HL-60 (cell line): ENCODE data around the gene AAK1.

Experiments
- DNase-seq, 2 experiments: peaks; one replicate each; pipeline ENCODE4 v3.0.0-alpha.2; 2010 to 2020; ENCODE audit warnings: low read depth in 1 of 2, low spot score in 1 of 2
- H3K27ac ChIP-seq: fragments of 250-450 bp; sonication (Bioruptor Pico); replicated peaks from 2 replicates; pipeline ENCODE4 v1.5.1; 2020; ENCODE audit warnings: mild to moderate bottlenecking, moderate library complexity
- H3K27me3 ChIP-seq: fragments of 250-450 bp; sonication (Bioruptor Pico); 2 replicates; pipeline ENCODE4 v1.5.1; 2021; ENCODE audit warnings: mild to moderate bottlenecking, moderate library complexity; ENCODE audit not compliant: insufficient read depth, poor library complexity, severe bottlenecking
- H3K4me3 ChIP-seq: replicated peaks from 2 replicates; pipeline ENCODE4 v1.5.1; 2011; ENCODE audit warnings: mild to moderate bottlenecking, control low read depth, low read length; ENCODE audit not compliant: insufficient read depth
- GABPA ChIP-seq: IDR thresholded peaks from 2 replicates; pipeline ENCODE4 v1.6.1; 2012; ENCODE audit warnings: low read depth
- POLR2AphosphoS5 ChIP-seq: IDR thresholded peaks from 2 replicates; pipeline ENCODE4 v1.6.1; 2012; ENCODE audit warnings: low read depth
- SPI1 ChIP-seq: IDR thresholded peaks from 2 replicates; pipeline ENCODE4 v1.6.1; 2012; ENCODE audit warnings: low read depth, mild to moderate bottlenecking, borderline replicate concordance
- TF ChIP-seq, protein P1 (sequence below): IDR thresholded peaks from 2 replicates; pipeline ENCODE4 v1.6.1; 2012; ENCODE audit warnings: low read depth; ENCODE audit not compliant: insufficient replicate concordance
- TF ChIP-seq, protein P2 (sequence below): IDR thresholded peaks from one replicate; pipeline ENCODE4 v1.5.1; 2011; ENCODE audit warnings: low read length, control low read depth, inconsistent platforms; ENCODE audit not compliant: insufficient read depth

AAK1 gene

DNA sequence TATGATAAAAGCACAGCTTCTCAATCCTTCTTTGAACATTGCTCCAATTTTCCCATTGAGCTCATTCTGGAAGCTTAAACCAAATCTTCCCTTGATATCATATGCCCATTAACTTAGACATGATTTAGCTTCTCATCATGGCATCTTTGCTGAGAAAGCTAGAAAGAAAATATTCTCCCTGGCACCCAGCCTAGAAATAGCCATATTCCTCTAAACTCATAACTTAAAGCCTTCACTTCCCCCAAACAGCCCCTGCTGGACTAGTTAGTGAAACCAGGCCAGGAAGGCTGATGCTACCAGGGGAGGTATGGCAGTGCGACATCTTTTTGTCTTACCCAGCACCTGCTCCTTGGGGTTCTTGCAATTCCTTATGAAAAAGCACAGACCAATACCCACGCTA, 4.3 kb downstream of the AAK1 start:
- DNase-seq = no peak
- Histone ChIP-seq H3K27me3 (no peaks in the 10 kb centered on the region), H3K4me3 (no peak overlapping the region), H3K27ac (no peak overlapping the region)
- TF ChIP-seq, protein P1, sequence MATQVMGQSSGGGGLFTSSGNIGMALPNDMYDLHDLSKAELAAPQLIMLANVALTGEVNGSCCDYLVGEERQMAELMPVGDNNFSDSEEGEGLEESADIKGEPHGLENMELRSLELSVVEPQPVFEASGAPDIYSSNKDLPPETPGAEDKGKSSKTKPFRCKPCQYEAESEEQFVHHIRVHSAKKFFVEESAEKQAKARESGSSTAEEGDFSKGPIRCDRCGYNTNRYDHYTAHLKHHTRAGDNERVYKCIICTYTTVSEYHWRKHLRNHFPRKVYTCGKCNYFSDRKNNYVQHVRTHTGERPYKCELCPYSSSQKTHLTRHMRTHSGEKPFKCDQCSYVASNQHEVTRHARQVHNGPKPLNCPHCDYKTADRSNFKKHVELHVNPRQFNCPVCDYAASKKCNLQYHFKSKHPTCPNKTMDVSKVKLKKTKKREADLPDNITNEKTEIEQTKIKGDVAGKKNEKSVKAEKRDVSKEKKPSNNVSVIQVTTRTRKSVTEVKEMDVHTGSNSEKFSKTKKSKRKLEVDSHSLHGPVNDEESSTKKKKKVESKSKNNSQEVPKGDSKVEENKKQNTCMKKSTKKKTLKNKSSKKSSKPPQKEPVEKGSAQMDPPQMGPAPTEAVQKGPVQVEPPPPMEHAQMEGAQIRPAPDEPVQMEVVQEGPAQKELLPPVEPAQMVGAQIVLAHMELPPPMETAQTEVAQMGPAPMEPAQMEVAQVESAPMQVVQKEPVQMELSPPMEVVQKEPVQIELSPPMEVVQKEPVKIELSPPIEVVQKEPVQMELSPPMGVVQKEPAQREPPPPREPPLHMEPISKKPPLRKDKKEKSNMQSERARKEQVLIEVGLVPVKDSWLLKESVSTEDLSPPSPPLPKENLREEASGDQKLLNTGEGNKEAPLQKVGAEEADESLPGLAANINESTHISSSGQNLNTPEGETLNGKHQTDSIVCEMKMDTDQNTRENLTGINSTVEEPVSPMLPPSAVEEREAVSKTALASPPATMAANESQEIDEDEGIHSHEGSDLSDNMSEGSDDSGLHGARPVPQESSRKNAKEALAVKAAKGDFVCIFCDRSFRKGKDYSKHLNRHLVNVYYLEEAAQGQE = no peak
- TF ChIP-seq SPI1 (no peak), GABPA (no peak), POLR2AphosphoS5 (no peak)
- TF ChIP-seq, protein P2, sequence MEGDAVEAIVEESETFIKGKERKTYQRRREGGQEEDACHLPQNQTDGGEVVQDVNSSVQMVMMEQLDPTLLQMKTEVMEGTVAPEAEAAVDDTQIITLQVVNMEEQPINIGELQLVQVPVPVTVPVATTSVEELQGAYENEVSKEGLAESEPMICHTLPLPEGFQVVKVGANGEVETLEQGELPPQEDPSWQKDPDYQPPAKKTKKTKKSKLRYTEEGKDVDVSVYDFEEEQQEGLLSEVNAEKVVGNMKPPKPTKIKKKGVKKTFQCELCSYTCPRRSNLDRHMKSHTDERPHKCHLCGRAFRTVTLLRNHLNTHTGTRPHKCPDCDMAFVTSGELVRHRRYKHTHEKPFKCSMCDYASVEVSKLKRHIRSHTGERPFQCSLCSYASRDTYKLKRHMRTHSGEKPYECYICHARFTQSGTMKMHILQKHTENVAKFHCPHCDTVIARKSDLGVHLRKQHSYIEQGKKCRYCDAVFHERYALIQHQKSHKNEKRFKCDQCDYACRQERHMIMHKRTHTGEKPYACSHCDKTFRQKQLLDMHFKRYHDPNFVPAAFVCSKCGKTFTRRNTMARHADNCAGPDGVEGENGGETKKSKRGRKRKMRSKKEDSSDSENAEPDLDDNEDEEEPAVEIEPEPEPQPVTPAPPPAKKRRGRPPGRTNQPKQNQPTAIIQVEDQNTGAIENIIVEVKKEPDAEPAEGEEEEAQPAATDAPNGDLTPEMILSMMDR = no peak

DNA sequence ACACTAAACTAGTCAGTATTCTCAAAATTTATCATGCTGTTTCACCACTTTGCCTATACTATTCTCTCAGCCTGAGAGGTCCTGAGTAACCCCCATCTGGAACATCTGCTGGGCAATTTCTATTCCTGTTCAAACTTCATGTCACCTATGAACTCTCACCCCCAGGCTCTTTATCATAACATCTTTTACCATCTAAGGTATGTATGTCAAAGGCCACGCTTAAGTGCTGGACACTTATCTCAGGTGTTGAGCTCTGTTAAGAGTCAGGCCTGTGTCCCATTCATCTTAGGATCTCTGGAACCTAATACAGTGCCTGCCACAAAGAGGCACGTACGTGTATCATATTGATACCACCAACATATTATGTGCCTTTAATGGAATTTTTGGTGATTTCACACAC, 4.9 kb downstream of the AAK1 start:
- Histone ChIP-seq H3K27ac (no peak overlapping the region), H3K4me3 (no peak overlapping the region), H3K27me3 (no peaks in the 10 kb centered on the region)
- TF ChIP-seq, protein P2 = no peak
- TF ChIP-seq GABPA (no peak), SPI1 (no peak), POLR2AphosphoS5 (no peak)
- TF ChIP-seq, protein P1 = no peak
- no peak for DNase-seq

DNA sequence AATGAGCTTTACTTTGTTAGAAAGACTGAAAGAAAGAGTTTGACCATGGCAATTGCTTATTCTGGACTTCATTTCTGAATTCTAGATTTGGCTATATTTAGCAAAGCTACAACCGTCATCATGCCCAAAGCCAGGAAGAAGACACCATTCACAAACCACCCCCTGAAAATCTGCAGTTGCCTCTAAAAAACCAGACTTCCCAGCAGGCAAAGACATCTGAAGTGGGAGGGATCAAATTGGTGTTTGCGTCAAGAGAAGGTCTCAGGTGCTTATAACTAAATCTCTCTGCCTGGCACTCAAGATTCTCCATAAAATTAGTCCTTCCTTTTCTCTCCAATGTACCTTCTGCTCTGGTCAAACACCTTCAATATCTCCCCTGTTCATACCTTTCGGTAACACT, 5.6 kb downstream of the AAK1 start:
- TF ChIP-seq, protein P1 = no peak
- no peak for TF ChIP-seq GABPA
- TF ChIP-seq SPI1 = no peak
- no peak for TF ChIP-seq POLR2AphosphoS5
- TF ChIP-seq, protein P2 = no peak
- Histone ChIP-seq H3K27me3 (no peaks in the 10 kb centered on the region), H3K4me3 (no peak overlapping the region), H3K27ac (no peak overlapping the region)
- no peak for DNase-seq
